HEK293T (cell line): ENCODE results near the gene CDYL.
A peak's percentile ranks its signal among the peaks of the same experiment; 100 is the strongest.

Experiments used
- CTCF ChIA-PET: fragments of 350-600 bp; formaldehyde crosslinking; extraction: SDS; loops from one replicate; lab custom pipeline; 2021; ENCODE audit warnings: antibody characterized with exemption, inconsistent platforms; lab: Yijun Ruan, JAX
- POLR2A ChIA-PET: fragments of 350-600 bp; formaldehyde crosslinking; extraction: SDS; loops from one replicate; lab custom pipeline; 2020; ENCODE audit warnings: antibody characterized with exemption, inconsistent platforms; lab: Yijun Ruan, JAX
- DNase-seq: peaks from one replicate; pipeline ENCODE4 v3.0.0; 2012; ENCODE audit warnings: mixed read lengths; ENCODE audit errors: extremely low spot score
- ARNT ChIP-seq: fragments of 450-650 bp; IDR thresholded peaks from 2 replicates; pipeline ENCODE4 v1.6.1; 2017; ENCODE audit warnings: mild to moderate bottlenecking
- BHLHE40 ChIP-seq: fragments of 450-650 bp; IDR thresholded peaks from 2 replicates; pipeline ENCODE4 v1.6.1; 2016; ENCODE audit warnings: mild to moderate bottlenecking, moderate library complexity, borderline replicate concordance
- CTBP1 ChIP-seq: fragments of 450-650 bp; IDR thresholded peaks from 2 replicates; pipeline ENCODE4 v1.6.1; 2016; ENCODE audit warnings: borderline replicate concordance
- ELF4 ChIP-seq: fragments of 450-650 bp; IDR thresholded peaks from 2 replicates; pipeline ENCODE4 v1.6.1; 2017; ENCODE audit warnings: antibody characterized with exemption
- FOXA1 ChIP-seq: fragments of 450-650 bp; IDR thresholded peaks from 2 replicates; pipeline ENCODE4 v1.6.1; 2016; ENCODE audit warnings: mild to moderate bottlenecking
- FOXK2 ChIP-seq: fragments of 450-650 bp; IDR thresholded peaks from 2 replicates; pipeline ENCODE4 v1.6.1; 2016; ENCODE audit warnings: mild to moderate bottlenecking
- FOXM1 ChIP-seq: fragments of 450-650 bp; IDR thresholded peaks from 2 replicates; pipeline ENCODE4 v1.6.1; 2017; ENCODE audit warnings: mild to moderate bottlenecking, borderline replicate concordance
- HDGF ChIP-seq: fragments of 450-650 bp; IDR thresholded peaks from 2 replicates; pipeline ENCODE4 v1.6.1; 2017; ENCODE audit warnings: antibody characterized with exemption, borderline replicate concordance
- L3MBTL2 ChIP-seq: fragments of 450-650 bp; conservative IDR thresholded peaks from 2 replicates; pipeline ENCODE4 v1.6.1; 2016; ENCODE audit warnings: mild to moderate bottlenecking
- LEF1 ChIP-seq: fragments of 450-650 bp; IDR thresholded peaks from 2 replicates; pipeline ENCODE4 v1.6.1; 2017; ENCODE audit warnings: mild to moderate bottlenecking, borderline replicate concordance
- NFRKB ChIP-seq: fragments of 450-650 bp; IDR thresholded peaks from 2 replicates; pipeline ENCODE4 v1.6.1; 2016; ENCODE audit warnings: mild to moderate bottlenecking, moderate library complexity
- PKNOX1 ChIP-seq: fragments of 450-650 bp; IDR thresholded peaks from 2 replicates; pipeline ENCODE4 v1.6.1; 2016
- SP1 ChIP-seq: fragments of 450-650 bp; IDR thresholded peaks from 2 replicates; pipeline ENCODE4 v1.6.1; 2017
- SUZ12 ChIP-seq: fragments of 450-650 bp; IDR thresholded peaks from 2 replicates; pipeline ENCODE4 v1.6.1; 2016; ENCODE audit warnings: mild to moderate bottlenecking
- TARDBP ChIP-seq: fragments of 450-650 bp; IDR thresholded peaks from 2 replicates; pipeline ENCODE4 v1.6.1; 2016
- ZNF384 ChIP-seq: fragments of 450-650 bp; IDR thresholded peaks from 2 replicates; pipeline ENCODE4 v1.6.1; 2016

The CDYL gene

GRCh38 chr6:4970739-4971395 lies 194.7 kb downstream of the CDYL start:
- CTCF ChIA-PET = no interaction called here
- no peak for DNase-seq
- POLR2A ChIA-PET = no interaction called here
- TF ChIP-seq L3MBTL2 (no peak), PKNOX1 (no peak), ZNF384 (no peak), NFRKB (no peak)

GRCh38 chr6:4971851-4972250 lies 195.6 kb downstream of the CDYL start:
- ChIA-PET CTCF (no interaction called here), POLR2A (no interaction called here)
- DNase-seq = no peak
- TF ChIP-seq L3MBTL2 (no peak), CTBP1 (no peak), TARDBP (no peak), PKNOX1 (no peak)

GRCh38 chr6:4972438-4972837 lies 196.2 kb downstream of the CDYL start:
- no peak for TF ChIP-seq FOXK2
- no peak for TF ChIP-seq CTBP1
- no peak for TF ChIP-seq FOXA1
- no peak for TF ChIP-seq LEF1
- TF ChIP-seq FOXM1 = no peak
- TF ChIP-seq SUZ12 = no peak
- no peak for TF ChIP-seq NFRKB
- no peak for TF ChIP-seq SP1
- ChIA-PET POLR2A (no interaction called here), CTCF (no interaction called here)
- no peak for DNase-seq

GRCh38 chr6:4973415-4973814 lies 197.2 kb downstream of the CDYL start:
- ChIA-PET CTCF (interaction anchor here (0.6 kb wide), 1 partner anchor 342 kb away, joined by 6 read pairs; no protein-coding TSS in a partner anchor), POLR2A (interaction anchor here (1.3 kb wide), 1 partner anchor 9 kb away, joined by 4 read pairs; no protein-coding TSS in a partner anchor)
- no peak for DNase-seq
- TF ChIP-seq TARDBP (no peak), L3MBTL2 (no peak), FOXK2 (no peak), HDGF (no peak), SUZ12 (no peak), BHLHE40 (no peak), LEF1 (no peak), ARNT (no peak), ELF4 (no peak), SP1 (no peak), CTBP1 (no peak), PKNOX1 (no peak), FOXA1 (no peak)

GRCh38 chr6:4973982-4974745 lies 198.0 kb downstream of the CDYL start:
- DNase-seq = peak; percentile 42
- TF ChIP-seq PKNOX1 = no peak
- no peak for TF ChIP-seq CTBP1
- no peak for TF ChIP-seq SUZ12
- TF ChIP-seq ELF4 = no peak
- TF ChIP-seq FOXK2 = no peak
- TF ChIP-seq FOXA1 = no peak
- no peak for TF ChIP-seq ARNT
- no peak for TF ChIP-seq NFRKB
- TF ChIP-seq ZNF384 = no peak
- TF ChIP-seq FOXM1 = no peak
- TF ChIP-seq HDGF = no peak
- no peak for TF ChIP-seq LEF1
- no peak for TF ChIP-seq BHLHE40
- TF ChIP-seq L3MBTL2 = no peak
- no peak for TF ChIP-seq SP1
- TF ChIP-seq TARDBP = no peak
- ChIA-PET POLR2A (interaction anchor here (1.3 kb wide), 1 partner anchor 8 kb away, joined by 4 read pairs; no protein-coding TSS in a partner anchor), CTCF (interaction anchor here (0.6 kb wide), 2 partner anchors 201 to 343 kb away, joined by 4 to 6 read pairs; no protein-coding TSS in a partner anchor)
